Transverse colon (tissue), 4 donors: ENCODE data around the gene CORT.

Experiments used
- CTCF ChIP-seq, 5 experiments: fragments of 200-600 bp in 3 of 5; fragments of 450-650 bp in 2 of 5; sonication (generic) in 3 of 5; IDR thresholded peaks; 1 replicate in 2 of 5; 2 replicates in 3 of 5; pipeline ENCODE4 v1.5.1; 2016 to 2017; ENCODE audit warnings: antibody characterized with exemption in 5 of 5, inconsistent platforms in 3 of 5, mild to moderate bottlenecking in 2 of 5, moderate library complexity in 1 of 5
- POLR2A ChIP-seq: fragments of 450-650 bp; IDR thresholded peaks from one replicate; pipeline ENCODE4 v1.6.1; 2016; ENCODE audit warnings: antibody characterized with exemption, mild to moderate bottlenecking, moderate library complexity
- POLR2AphosphoS5 ChIP-seq, 3 donors: sonication (generic); formaldehyde crosslinking; IDR thresholded peaks; one replicate each; pipeline ENCODE4 v1.6.1; 2016; ENCODE audit warnings: antibody characterized with exemption in 3 of 3

- TF ChIP-seq CTCF (IDR thresholded peaks at IDR 0.05) (no peak), POLR2AphosphoS5 (IDR thresholded peaks at IDR 0.05) (peak in 2 of 3 donors; percentile 58 to 61), POLR2A (peak; percentile 38)
Observed at GRCh38 chr1:10474613-10475507, 25.0 kb downstream of the CORT start, which contains the start of gene PEX14.
